ENCODE results near the gene PRKCE. TPM values are rescaled to one million over a fixed set of nuclear protein-coding genes. Genes with fewer than 3 reads are reported as not detected.
A peak's percentile ranks its signal among the peaks of the same experiment; 100 is the strongest.

Gene PRKCE
- total and polyA plus RNA-seq, 2 experiments from 2014 or later: 13.2 to 19.2 TPM

DNA sequence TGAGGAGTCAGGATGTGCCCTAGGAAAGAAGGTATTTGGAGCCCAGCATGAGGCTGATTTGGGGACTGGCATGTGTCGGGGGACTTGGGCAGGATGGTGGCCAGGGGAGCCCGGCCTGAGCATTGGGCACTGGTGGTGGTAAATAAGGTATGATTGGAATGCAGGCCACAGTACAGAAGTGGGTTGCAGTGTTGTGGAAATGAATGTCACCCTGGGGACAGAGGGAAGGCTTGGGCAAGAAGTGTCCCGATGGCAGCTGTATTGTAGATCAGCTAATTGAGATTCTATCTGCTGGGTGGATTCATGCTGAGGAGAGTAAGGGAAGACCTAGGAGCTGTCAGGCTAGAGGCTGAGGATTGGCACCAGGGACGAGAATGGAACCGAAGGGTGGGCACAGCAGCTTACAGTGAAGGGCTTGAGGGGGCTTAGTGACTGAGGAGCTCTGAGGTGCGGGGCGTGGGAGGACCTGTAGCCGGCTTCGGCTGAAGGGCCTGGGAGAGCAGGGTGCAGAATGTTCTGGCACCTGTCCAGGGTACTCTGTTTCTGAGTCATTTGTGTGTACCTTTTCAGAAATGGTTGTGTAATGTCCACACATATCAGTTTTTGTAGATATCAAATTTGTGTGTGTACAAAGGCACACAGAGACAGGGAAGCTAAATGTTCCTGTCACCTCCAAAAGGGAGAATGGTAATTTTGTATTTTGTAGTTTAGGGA is 170.2 kb downstream of the PRKCE start:
- Histone ChIP-seq H3K9me3 (ENCODE audit: low read depth) (no peaks in the 10 kb centered on the region), H3K36me3 (no peaks in the 10 kb centered on the region), H3K27me3 (no peaks in the 10 kb centered on the region), H3K27ac (no peak overlapping the region), H3K4me3 (no peak overlapping the region), H3K4me1 (ENCODE audit: low read depth) (peaks cover 4% of the 10 kb centered on the region)
- TF ChIP-seq CTCF (IDR thresholded peaks at IDR 0.05; ENCODE audit: low read depth, low read length): no peak
- DNase-seq (ENCODE audit: low read depth in 1 of 2, low spot score in 1 of 2): peak; percentile 26 to 83

DNA sequence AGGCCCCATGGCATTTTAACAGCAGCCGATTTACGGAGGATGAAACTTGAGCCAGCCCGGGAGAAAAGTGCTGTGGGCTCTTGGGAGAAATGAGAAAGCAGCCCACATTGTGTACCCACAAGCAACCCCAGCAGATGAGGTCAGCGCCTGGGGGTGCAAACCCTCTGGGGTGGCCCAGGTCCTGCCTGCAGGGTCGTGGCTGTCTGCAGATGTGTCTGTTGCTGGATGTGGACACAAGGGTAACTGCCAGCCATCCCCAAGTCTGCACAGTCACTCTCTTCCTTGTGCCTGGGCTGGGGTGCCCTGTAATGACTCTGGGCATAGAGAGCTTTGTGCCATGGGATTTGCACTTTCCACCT is 170.8 kb downstream of the PRKCE start:
- Histone ChIP-seq H3K27ac (no peak overlapping the region), H3K4me1 (ENCODE audit: low read depth) (peaks cover 4% of the 10 kb centered on the region), H3K27me3 (no peaks in the 10 kb centered on the region), H3K36me3 (no peaks in the 10 kb centered on the region), H3K4me3 (no peak overlapping the region), H3K9me3 (ENCODE audit: low read depth) (no peaks in the 10 kb centered on the region)
- no peak for TF ChIP-seq CTCF (IDR thresholded peaks at IDR 0.05; ENCODE audit: low read depth, low read length)
- no peak for DNase-seq (ENCODE audit: low read depth in 1 of 2, low spot score in 1 of 2)

GRCh38 chr2:45823723-45824206 is 172.3 kb downstream of the PRKCE start:
- Histone ChIP-seq H3K9me3 (ENCODE audit: low read depth) (no peaks in the 10 kb centered on the region), H3K4me3 (no peak overlapping the region), H3K4me1 (ENCODE audit: low read depth) (no peaks in the 10 kb centered on the region), H3K27ac (no peak overlapping the region), H3K27me3 (no peaks in the 10 kb centered on the region), H3K36me3 (no peaks in the 10 kb centered on the region)
- TF ChIP-seq CTCF (IDR thresholded peaks at IDR 0.05; ENCODE audit: low read depth, low read length): no peak
- no peak for DNase-seq (ENCODE audit: low read depth in 1 of 2, low spot score in 1 of 2)

DNA sequence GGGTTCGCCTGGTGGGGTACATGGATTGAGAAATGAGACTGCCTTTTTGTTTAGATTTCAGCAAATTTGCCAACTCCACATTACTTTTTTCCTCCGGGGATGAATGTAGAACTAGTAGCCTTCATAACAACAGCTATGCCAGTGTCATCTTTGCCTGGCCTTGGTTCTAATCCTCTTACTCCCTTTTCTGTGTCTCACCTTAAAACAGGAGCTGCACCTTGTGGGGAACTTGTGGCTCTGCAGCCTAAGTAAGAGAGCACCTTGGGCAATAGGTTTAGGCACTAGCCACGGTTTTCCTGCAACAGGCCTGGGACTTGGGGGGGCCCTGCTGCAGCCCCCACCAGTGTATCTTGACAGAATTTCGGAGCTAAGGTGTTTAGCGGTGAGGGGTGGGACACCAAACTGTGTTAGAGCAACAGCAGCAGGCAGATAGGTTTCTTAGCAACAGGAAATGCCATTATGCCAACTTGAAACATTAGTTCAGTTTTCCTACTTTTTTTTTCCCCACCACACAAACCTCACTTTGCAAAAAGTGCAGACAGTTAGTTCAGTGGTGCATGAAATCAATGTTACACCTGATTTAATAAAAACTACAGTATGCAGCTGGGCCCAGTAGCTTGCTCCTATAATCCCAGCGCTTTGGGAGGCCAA is 173.7 kb downstream of the PRKCE start:
- TF ChIP-seq CTCF (IDR thresholded peaks at IDR 0.05; ENCODE audit: low read depth, low read length): no peak
- H3K27me3 ChIP-seq: no peaks in the 10 kb centered on the region
- H3K36me3 ChIP-seq: no peaks in the 10 kb centered on the region
- no peaks in the 10 kb centered on the region for H3K9me3 ChIP-seq (ENCODE audit: low read depth)
- DNase-seq (ENCODE audit: low read depth in 1 of 2, low spot score in 1 of 2): no peak
- no peak overlapping the region for H3K4me3 ChIP-seq
- no peak overlapping the region for H3K27ac ChIP-seq
- H3K4me1 ChIP-seq (ENCODE audit: low read depth): no peaks in the 10 kb centered on the region

- no peak for DNase-seq (ENCODE audit: low read depth in 1 of 2, low spot score in 1 of 2)
- TF ChIP-seq CTCF (IDR thresholded peaks at IDR 0.05; ENCODE audit: low read depth, low read length): no peak
- no peak overlapping the region for H3K27ac ChIP-seq
- H3K4me3 ChIP-seq: no peak overlapping the region
- no peaks in the 10 kb centered on the region for H3K9me3 ChIP-seq (ENCODE audit: low read depth)
- no peaks in the 10 kb centered on the region for H3K27me3 ChIP-seq
- H3K4me1 ChIP-seq (ENCODE audit: low read depth): no peaks in the 10 kb centered on the region
- H3K36me3 ChIP-seq: no peaks in the 10 kb centered on the region
Observed at GRCh38 chr2:45826460-45826859, 175.0 kb downstream of the PRKCE start.
